ENCODE measurements around the gene MFAP4.

- TF ChIP-seq CTCF (IDR thresholded peaks at IDR 0.05) (no peak), ZBTB21 (CRISPR knock-in tag; IDR thresholded peaks at IDR 0.05; ENCODE audit: borderline replicate concordance) (no peak), TCF7 (CRISPR knock-in tag; IDR thresholded peaks at IDR 0.05; ENCODE audit: low read depth) (no peak)
Measured at GRCh38 chr17:19348806-19349205, 38.2 kb downstream of the MFAP4 start.
